NOMO-1 (cell line): ENCODE measurements around the gene KIF5C.
A peak's percentile ranks its signal among the peaks of the same experiment; 100 is the strongest.

Experiments used
- DNase-seq, 2 experiments: peaks; one replicate each; lab custom pipeline; 2025; ENCODE audit not compliant: unreplicated experiment in 2 of 2; lab: John Stamatoyannopoulos, UW

Gene KIF5C

DNA sequence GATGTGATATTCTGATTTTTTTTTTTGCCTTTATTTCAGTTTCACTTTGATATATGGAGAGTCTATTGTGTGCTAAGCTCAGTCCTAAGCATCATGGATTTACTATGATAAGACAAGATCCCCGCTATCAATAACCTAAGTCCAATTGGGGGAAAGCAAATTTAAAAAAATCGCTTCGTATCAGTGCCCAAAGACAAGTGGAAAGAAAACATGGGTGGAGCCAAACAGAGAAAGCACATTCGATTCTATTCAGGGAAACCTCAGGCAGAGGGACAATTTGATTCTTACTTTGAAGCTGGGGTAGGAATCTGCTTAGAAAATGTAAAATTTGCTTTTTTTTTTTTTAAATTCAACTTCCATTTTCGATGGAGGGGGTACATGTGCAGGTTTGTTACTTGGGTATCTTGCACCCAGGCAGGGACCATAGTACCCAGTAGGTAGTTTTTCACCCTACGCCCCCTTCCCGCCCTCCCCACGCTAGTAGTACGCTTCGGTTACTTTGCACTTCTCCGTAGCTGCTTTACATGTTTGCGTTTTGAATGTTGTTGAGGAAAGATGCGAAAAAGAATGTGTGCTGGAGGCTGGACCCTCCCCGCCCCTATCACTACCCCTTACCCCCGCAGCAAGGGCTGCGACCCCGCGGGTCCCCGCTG lies 12.4 kb downstream of the KIF5C start:
- no peak for DNase-seq

GRCh38 chr2:148888003-148888501 lies 13.0 kb downstream of the KIF5C start:
- DNase-seq: peak; percentile 10 to 38

DNA sequence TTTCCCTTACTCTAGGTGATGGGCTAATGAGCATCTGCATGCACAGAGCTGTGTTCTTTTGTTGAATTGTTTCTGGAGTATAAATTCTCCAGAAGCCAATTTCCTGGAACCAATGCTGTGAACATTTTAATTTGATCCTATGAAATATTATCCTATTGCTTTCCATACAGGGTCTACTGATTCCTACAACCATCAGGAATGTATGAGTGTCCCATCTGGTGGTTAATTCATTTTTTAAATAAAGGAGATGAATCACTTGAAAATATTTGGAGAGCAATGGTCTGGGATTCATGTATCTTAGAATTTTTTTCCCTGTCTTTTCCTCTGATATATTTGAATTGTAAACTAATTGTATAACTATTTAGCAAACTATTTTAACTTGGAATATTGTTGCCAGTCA lies 14.0 kb downstream of the KIF5C start:
- DNase-seq: no peak

- DNase-seq: no peak
These were observed 18.9 kb downstream of the KIF5C start for GRCh38 chr2:148893906-148894305.

- DNase-seq: no peak
These were observed 21.1 kb downstream of the KIF5C start for GRCh38 chr2:148896136-148896535.

DNA sequence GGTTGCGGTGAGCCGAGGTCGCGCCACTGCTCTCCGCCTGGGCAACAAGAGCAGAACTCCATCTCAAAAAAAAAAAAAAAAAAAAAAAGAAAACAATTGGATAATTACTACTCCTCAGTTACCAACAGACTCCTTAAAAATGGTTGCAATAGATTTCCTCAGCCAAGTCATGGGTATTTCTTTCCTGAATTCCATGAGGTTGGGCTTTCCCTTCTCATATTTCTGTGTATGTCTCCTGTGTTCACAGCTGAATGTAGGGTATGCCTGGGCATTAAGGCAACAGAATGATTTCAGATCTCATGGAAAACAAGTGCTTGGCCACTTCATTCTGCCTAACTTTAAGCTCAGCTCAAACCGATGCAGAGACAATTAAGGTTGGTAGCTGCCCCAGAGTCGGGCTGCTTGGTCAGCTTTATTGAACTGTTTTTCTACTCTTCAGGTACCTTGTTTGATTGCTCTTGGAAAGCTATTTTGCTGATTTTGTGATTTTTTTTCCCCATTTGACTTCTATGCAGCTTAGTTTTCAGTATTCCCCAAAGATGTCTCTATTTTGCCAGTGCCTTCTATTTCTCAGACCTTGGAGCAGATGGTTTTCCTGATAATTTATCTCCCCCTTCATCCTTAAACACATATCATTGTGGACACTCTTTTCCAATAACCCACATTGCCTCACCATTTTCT lies 24.8 kb downstream of the KIF5C start:
- DNase-seq: no peak

- DNase-seq: no peak
These were observed 25.4 kb downstream of the KIF5C start for GRCh38 chr2:148900350-148900837.

DNA sequence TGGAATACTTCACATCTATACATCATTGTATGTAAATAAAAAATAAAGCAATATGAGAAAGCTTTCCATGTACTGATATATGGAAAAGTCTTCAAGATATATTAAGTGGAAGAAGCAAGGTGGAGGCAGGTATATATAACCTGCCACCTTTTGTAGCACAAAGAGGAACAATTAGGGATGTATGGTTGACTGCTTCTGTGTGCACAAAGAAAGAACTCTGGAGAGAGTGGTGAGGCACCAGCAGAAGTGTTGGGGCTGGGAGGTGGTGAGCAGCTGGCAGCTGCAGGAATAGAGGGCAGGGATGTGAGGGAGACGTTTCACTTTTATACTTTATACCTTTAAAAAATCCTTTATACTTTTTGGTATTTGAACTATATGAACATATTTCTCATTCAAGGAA lies 26.1 kb downstream of the KIF5C start:
- DNase-seq: no peak

- DNase-seq: no peak
These were observed 27.8 kb downstream of the KIF5C start for GRCh38 chr2:148902798-148903197.

GRCh38 chr2:148903294-148903693 lies 28.3 kb downstream of the KIF5C start:
- no peak for DNase-seq

GRCh38 chr2:148903979-148904378 lies 29.0 kb downstream of the KIF5C start:
- DNase-seq: peak; percentile 70 to 74

GRCh38 chr2:148906124-148906523 lies 31.1 kb downstream of the KIF5C start:
- no peak for DNase-seq

DNA sequence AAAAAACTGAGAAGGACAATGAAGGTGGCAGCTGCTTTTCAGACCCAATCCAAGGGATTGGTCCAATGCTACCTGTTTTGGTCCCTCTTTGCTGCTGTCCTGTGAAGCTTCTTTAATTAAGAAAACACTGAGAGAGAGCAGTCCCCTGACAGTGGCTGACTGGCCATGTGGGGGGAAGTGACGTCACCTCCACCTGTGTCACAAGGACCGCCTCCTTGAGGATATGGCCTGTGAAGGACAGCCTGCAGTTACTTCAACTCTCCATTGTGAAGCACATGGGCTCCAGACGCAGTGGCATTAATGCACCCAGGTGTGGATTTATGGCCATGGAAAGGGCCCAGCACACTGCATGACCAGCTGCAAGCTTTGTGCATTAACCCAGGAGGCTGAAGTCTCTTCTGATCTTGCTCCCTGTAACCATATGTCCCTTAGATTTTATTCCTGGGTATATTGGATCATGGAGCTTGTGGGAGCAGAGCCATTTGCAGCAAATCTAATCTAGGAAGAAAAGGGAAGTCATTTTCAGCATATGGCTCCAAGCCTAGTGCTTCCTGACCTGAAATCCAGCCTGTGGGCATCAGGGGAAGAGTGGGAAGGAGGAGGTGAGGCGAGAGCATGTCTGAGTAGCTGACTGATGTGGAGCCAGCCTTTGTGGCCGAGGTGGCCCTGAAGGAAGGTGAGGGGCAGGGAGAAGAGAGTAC lies 32.2 kb downstream of the KIF5C start:
- no peak for DNase-seq

DNA sequence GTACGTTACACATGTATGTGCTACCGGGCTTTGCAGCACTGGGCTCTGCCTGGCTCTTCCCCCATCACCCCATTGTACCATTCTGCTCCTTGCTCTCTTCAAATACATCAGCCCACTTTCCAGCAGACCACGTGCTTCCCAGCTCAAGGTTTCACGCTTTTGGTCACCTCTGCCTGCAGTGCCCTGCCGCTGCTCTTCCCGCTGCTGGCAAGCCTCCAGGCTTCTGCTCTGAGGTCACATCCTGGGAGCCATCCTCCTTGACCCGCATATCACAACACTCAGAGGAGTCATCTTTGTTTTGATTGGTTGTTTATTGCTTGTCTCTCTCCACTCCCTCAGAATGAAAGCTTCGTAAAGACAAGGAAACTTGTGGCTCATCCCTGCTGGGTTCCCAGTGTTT lies 34.1 kb downstream of the KIF5C start:
- no peak for DNase-seq

DNA sequence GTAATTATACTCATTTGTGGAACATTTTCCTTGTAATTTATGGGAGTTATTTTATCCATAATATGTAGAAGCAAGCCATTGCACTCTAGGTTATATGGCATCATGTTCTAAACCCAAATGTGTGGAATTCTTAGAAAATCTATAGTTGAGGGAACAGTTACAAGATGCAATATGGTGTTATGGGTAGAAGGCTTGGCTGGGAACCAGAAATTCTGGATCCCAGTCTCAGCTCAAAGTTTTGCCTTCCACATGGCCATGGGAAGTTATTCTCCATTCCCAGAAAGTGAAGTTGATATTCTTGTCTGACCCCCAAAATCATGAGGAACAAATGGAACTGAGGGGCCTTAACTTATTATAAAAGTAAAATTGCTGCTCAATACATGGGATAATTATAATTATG lies 38.0 kb downstream of the KIF5C start:
- DNase-seq: no peak

- no peak for DNase-seq
These were observed 38.5 kb downstream of the KIF5C start for GRCh38 chr2:148913492-148913891.

DNA sequence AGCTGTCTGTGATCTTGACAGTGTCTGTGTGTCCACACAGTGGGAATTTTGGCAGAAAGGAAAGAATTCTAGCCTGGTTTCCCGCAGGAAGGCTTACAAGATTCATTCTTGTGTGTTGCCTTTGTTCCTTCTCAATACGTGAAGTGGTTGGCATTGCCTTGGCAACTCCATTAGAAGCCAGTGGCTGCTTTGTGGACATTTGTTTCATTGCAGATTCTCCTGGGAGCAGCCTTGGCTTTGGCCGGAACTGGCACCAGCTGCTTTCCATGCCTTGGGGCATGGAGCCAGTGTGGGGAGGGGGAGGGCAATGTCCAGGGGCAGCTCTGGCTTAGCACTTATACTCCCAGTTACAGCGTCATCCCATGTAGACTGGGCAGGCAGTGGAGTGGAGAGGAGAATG lies 39.4 kb downstream of the KIF5C start:
- DNase-seq: no peak

- DNase-seq: no peak
These were observed 42.4 kb downstream of the KIF5C start for GRCh38 chr2:148917431-148917830.

GRCh38 chr2:148918554-148918953 lies 43.5 kb downstream of the KIF5C start:
- DNase-seq: no peak

GRCh38 chr2:148920559-148920958 lies 45.5 kb downstream of the KIF5C start:
- no peak for DNase-seq

DNA sequence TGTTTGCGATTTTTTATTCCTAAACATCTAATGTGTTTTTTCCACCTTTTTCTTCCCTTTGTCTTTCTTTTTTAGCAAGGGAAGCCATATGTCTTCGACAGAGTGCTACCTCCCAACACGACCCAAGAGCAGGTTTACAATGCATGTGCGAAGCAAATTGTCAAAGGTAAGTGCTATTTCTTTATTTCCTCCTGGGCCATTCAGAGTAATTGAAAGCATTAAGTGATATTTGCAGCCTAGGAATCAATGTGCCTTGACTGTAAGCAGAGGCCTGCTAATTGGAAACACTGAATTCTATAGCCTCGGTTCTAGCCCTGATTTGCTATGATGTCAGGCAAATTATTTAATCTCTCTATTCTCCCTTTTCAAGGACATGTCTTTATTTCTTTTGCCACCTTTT lies 47.0 kb downstream of the KIF5C start:
- no peak for DNase-seq
